DND-41 (cell line): Measurements from ENCODE around the gene JAGN1.
A peak's percentile ranks its signal among the peaks of the same experiment; 100 is the strongest.

Experiments
- ATAC-seq: fragments of 200-7000 bp; cut with Tn5 transposase; 3 replicates; pipeline ENCODE4 v1.9.1; 2021; ENCODE audit warnings: low read depth; ENCODE audit not compliant: insufficient read depth
- DNase-seq: peaks from one replicate; pipeline ENCODE4 v3.0.0-alpha.2; 2020
- H2AFZ ChIP-seq: 2 replicates; pipeline ENCODE4 v1.6.0; 2012; ENCODE audit warnings: low read depth, low read length
- H3K27ac ChIP-seq: 2 replicates; pipeline ENCODE4 v1.5.1; 2012; ENCODE audit warnings: low read length, inconsistent platforms
- H3K27me3 ChIP-seq: fragments of 200-600 bp; sonication (generic); 2 replicates; pipeline ENCODE4 v1.6.0; 2012; ENCODE audit warnings: low read length, mild to moderate bottlenecking, inconsistent platforms; ENCODE audit not compliant: insufficient read depth, poor library complexity
- H3K36me3 ChIP-seq: 2 replicates; pipeline ENCODE4 v1.5.1; 2012; ENCODE audit warnings: low read length, inconsistent platforms; ENCODE audit not compliant: insufficient read depth
- H3K4me1 ChIP-seq: 2 replicates; pipeline ENCODE4 v1.5.1; 2012; ENCODE audit warnings: mild to moderate bottlenecking, low read length; ENCODE audit not compliant: insufficient read depth
- H3K4me2 ChIP-seq: 2 replicates; pipeline ENCODE4 v1.6.0; 2012; ENCODE audit warnings: mild to moderate bottlenecking, moderate library complexity, low read length, inconsistent platforms; ENCODE audit not compliant: insufficient read depth
- H3K4me3 ChIP-seq, 2 experiments: fragments of 200-600 bp in 1 of 2; shearing (Covaris generic) in 1 of 2; 2 replicates each; pipeline ENCODE4 v1.5.1; 2012 to 2016; ENCODE audit warnings: inconsistent platforms in 2 of 2, low read length in 2 of 2, mild to moderate bottlenecking in 2 of 2, low read depth in 1 of 2, moderate library complexity in 1 of 2
- H3K79me2 ChIP-seq: 2 replicates; pipeline ENCODE4 v1.6.0; 2012; ENCODE audit warnings: low read length, inconsistent platforms; ENCODE audit not compliant: insufficient read depth
- H3K9ac ChIP-seq: 2 replicates; pipeline ENCODE4 v1.6.0; 2012; ENCODE audit warnings: low read depth, mild to moderate bottlenecking, inconsistent platforms, low read length, moderate library complexity
- H3K9me3 ChIP-seq: 2 replicates; pipeline ENCODE4 v1.5.1; 2012; ENCODE audit warnings: low read length, moderate library complexity, mild to moderate bottlenecking, inconsistent platforms; ENCODE audit not compliant: insufficient read depth, severe bottlenecking
- H4K20me1 ChIP-seq: 2 replicates; pipeline ENCODE4 v1.6.0; 2012; ENCODE audit warnings: low read length; ENCODE audit not compliant: insufficient read depth
- EZH2 ChIP-seq: IDR thresholded peaks from 3 replicates; pipeline ENCODE4 v1.6.1; 2012; ENCODE audit warnings: borderline replicate concordance, low read depth, mild to moderate bottlenecking, moderate library complexity, low read length, inconsistent platforms; ENCODE audit not compliant: severe bottlenecking
- TF ChIP-seq, protein P1 (sequence below): IDR thresholded peaks from 2 replicates; pipeline ENCODE4 v1.5.1; 2012; ENCODE audit warnings: borderline replicate concordance, low read length, moderate library complexity, mild to moderate bottlenecking; ENCODE audit not compliant: poor library complexity, severe bottlenecking; ENCODE audit errors: extremely low read depth

JAGN1 gene

GRCh38 chr3:9933561-9934234, 43.3 kb downstream of the JAGN1 start, which contains the start of gene CRELD1:
CRELD1 (plus strand) TSS chr3:9933834; CDS start chr3:9934439, 605 bp downstream.
- peak within 1 kb of the TSS; percentile 94 for H3K4me2 ChIP-seq
- H4K20me1 ChIP-seq, result no peaks in the 10 kb centered on the region
- H2AFZ ChIP-seq, result peak within 1 kb of the TSS; percentile 81
- peaks cover 15% of the 10 kb centered on the region for H3K36me3 ChIP-seq
- peak within 1 kb of the TSS; percentile 95 for H3K27ac ChIP-seq
- no peaks in the 10 kb centered on the region for H3K9me3 ChIP-seq
- H3K4me3 ChIP-seq, result peak within 1 kb of the TSS; percentile 65 to 77
- H3K9ac ChIP-seq, result peak within 1 kb of the TSS; percentile 85
- TF ChIP-seq, protein P1, sequence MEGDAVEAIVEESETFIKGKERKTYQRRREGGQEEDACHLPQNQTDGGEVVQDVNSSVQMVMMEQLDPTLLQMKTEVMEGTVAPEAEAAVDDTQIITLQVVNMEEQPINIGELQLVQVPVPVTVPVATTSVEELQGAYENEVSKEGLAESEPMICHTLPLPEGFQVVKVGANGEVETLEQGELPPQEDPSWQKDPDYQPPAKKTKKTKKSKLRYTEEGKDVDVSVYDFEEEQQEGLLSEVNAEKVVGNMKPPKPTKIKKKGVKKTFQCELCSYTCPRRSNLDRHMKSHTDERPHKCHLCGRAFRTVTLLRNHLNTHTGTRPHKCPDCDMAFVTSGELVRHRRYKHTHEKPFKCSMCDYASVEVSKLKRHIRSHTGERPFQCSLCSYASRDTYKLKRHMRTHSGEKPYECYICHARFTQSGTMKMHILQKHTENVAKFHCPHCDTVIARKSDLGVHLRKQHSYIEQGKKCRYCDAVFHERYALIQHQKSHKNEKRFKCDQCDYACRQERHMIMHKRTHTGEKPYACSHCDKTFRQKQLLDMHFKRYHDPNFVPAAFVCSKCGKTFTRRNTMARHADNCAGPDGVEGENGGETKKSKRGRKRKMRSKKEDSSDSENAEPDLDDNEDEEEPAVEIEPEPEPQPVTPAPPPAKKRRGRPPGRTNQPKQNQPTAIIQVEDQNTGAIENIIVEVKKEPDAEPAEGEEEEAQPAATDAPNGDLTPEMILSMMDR, result no peak
- TF ChIP-seq EZH2, result no peak
- peak; percentile 96 for DNase-seq
- H3K4me1 ChIP-seq, result peaks cover 40% of the 10 kb centered on the region
- H3K79me2 ChIP-seq, result peaks cover 12% of the 10 kb centered on the region
- peak; percentile 81 for ATAC-seq
- no peaks in the 10 kb centered on the region for H3K27me3 ChIP-seq

- H3K79me2 ChIP-seq, result peaks cover 12% of the 10 kb centered on the region
- H3K4me3 ChIP-seq, result peak overlapping the region; percentile 65 to 77
- H3K27ac ChIP-seq, result peak overlapping the region; percentile 95
- ATAC-seq (no peak), DNase-seq (no peak)
- H3K9ac ChIP-seq, result peak overlapping the region; percentile 85
- no peaks in the 10 kb centered on the region for H4K20me1 ChIP-seq
- H3K4me2 ChIP-seq, result peak overlapping the region; percentile 94
- peak overlapping the region; percentile 81 for H2AFZ ChIP-seq
- H3K4me1 ChIP-seq, result peaks cover 40% of the 10 kb centered on the region
- H3K27me3 ChIP-seq, result no peaks in the 10 kb centered on the region
- no peak for TF ChIP-seq EZH2
- TF ChIP-seq, protein P1, result no peak
- peaks cover 15% of the 10 kb centered on the region for H3K36me3 ChIP-seq
- no peaks in the 10 kb centered on the region for H3K9me3 ChIP-seq
These were observed 43.8 kb downstream of the JAGN1 start for GRCh38 chr3:9934235-9934621.

DNA sequence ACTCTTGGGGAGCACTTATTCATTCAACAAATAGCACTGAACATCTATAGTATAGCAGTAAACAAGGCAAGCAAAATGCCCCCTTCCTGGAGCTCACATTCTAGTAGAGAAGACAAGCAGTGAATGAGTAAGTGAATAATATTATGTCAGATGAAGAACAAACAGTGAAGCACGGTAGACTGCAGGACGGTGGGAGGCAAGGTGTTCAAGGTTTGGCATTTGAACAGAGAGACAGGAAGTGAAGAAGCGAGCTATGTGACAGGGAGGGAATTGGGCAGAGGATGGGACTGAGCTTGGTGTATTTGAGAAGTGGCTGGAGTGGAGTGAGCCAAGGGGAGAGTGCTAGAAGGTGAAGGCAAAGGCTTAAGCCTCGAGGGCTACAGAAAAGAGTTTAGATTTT, 44.6 kb downstream of the JAGN1 start:
- H2AFZ ChIP-seq, result no peak overlapping the region
- no peaks in the 10 kb centered on the region for H3K9me3 ChIP-seq
- peak overlapping the region; percentile 85; the same call in 1 of the 2 replicates for H3K9ac ChIP-seq
- no peaks in the 10 kb centered on the region for H3K27me3 ChIP-seq
- H3K4me3 ChIP-seq, result peak overlapping the region in 1 of 2 experiments; percentile 77; a peak in 2 of 4 replicates
- TF ChIP-seq, protein P1, result no peak
- TF ChIP-seq EZH2, result no peak
- peaks cover 12% of the 10 kb centered on the region for H3K79me2 ChIP-seq
- H3K27ac ChIP-seq, result peak overlapping the region; percentile 40; the same call in 1 of the 2 replicates
- no peak for DNase-seq
- peak overlapping the region; percentile 94 for H3K4me2 ChIP-seq
- H4K20me1 ChIP-seq, result no peaks in the 10 kb centered on the region
- no peak for ATAC-seq
- H3K4me1 ChIP-seq, result peaks cover 40% of the 10 kb centered on the region
- H3K36me3 ChIP-seq, result peaks cover 15% of the 10 kb centered on the region
